Activated CD8-positive, alpha-beta memory T cell treated with anti-CD3 and anti-CD28 coated beads for 1 hour (primary cell): ENCODE measurements around the gene ANO10.
"Not testable (repeated sequence)": the region's sequence is repeated elsewhere in the genome, so short reads cannot be mapped to it uniquely, and the experiment has no call there.

ENCODE experiments used
- DNase-seq, 2 donors: peaks; one replicate each; pipeline ENCODE4 v3.0.0-alpha.2; 2020; ENCODE audit warnings: low read depth in 1 of 2; ENCODE audit errors: extremely low read depth in 1 of 2

ANO10 gene

DNA sequence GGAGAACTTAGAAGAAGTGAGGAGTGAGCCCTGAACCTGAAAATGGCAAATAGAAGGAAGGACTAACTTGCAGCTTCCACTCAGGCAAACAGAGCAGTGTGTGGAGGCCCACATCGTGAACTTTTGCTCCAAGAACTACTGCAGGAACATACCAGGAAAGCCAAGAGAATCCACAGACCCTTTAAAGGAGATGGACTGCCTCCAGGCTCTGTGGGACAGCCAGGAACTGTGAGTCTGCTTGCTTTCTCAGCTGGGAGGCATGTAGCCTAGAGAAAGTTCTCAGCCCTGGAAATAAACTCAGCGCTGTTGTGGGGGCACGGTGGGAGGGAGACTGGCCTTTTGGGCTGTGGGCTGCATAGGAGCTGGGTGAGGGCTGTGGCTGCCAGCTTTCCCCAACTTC is 242.5 kb downstream of the ANO10 start:
- no peak for DNase-seq

DNA sequence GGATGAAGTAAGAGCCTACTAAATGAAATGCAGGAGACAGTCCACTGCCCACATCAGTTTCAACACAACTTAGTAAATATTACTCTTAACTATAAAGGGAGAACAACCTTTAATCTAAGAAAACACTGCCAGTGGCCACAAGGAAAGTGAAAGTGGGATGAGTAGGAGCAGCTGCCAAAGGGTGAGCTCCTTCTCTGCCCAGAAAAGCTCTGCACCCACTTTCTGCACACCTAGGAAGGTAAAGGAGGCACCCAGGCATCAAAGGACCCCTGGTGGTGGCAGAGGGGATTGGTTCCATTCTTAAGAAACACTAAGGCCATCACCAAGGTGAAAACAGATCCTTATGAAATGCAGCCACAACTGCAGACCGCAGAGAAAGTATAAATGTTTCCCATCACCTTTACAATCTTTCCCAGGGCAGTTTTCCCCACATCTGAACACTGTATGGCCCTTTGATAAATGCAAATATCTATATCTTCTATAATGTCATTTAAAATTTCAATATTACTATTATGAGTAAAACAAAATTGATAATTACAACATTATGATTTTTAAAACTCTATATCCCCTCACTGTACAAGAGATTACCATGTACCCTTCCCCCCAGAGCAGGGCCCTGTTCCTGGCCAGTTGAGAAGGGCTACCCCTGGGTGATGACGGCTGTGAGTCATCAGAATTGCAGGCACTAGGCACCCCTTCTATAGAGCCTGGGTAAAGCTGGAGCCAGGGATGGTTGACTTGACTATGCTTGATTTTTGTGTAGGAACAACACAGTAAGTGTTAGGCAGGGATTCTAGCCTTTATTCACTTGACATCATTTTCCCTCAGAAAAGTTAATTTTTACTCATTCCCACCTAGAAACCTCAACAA is 243.5 kb downstream of the ANO10 start:
- peak; percentile 49 to 52 for DNase-seq

DNA sequence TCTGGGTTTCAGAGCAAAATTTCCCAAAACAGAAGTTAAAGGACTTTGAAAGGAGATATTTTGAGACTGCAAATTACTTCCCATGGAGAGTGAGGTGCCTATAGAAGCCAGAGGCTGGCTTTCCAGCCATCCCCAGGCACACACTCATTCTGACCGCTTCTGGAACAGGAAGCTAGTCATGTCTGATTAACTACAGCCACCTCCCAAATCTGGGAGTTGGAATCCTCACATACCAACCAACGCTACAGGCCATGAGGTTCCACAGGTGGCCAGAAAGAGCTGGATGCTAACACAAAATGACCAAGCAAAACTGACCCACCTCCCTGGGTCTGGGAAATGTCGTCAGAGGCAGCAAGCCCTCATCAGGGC is 248.3 kb downstream of the ANO10 start:
- DNase-seq, result no peak

DNA sequence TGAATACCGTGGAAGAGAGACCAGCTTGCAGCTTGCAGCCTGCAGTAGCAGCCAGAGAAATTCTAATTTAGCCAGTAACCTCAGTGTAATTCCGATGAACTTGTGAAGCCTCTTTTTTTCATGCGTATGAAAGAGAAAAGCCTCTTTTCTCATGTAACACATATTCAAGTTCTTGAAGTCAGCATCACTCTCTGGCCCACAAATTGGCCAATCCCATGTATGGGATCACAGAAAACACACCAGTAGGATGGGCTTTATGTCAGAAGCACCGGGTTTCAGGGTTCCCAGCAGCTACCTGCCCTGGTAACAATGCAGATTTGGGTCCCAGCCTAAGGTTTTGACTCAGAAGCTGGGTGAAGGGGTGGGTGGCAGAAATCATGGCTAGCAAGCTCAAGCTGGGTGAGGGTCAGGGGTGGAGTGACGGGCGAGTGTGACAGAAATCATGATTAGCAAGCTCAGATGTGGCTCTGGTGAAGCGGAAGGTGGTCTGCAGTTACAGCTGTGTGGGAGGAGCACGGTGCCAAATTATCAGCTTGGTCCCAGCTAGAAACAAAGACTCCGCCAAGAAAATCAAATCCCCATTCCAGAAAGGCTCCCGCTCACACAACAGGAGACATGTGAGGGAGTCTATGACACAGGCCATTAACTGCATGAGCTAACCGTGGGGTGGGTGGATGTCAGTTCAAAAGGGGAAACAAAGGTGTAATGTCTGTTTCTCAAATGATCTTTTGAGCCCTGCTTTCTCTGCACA is 248.8 kb downstream of the ANO10 start:
- DNase-seq, result no peak

DNA sequence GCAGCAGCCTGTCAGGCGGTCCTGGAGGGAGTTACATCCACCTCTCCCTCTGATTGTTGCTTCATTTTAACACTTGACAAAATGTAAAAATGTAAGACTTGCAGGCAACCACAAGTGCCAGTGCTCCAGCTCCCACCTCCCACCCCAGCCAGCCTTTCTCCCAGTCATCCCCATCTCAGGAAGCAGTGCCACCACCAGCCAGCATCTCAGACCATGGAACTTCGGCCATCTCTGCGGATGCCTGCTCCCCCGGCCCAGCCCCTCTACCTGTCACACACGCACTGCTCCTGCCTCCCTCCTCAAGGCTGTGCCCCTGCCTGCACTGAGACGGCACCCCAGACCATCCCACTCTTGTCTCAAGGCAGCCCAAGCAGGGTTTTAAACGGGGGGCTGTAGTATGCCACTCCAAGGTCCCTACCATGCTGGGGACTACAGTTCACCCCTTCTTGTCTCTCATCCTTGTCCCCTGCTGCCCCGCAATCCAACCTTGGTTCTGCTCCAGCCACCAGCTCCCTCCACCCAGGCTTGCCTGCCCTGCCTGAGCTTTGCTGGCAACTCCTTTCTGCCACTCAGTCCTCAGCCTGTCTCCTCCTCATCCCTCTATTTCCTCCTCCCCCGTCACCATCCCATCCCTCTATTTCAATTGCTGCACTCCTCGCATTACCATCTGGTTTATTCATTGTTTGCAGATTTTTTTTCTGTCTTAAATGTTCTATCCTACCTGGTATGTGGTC is 249.6 kb downstream of the ANO10 start:
- no peak for DNase-seq

DNA sequence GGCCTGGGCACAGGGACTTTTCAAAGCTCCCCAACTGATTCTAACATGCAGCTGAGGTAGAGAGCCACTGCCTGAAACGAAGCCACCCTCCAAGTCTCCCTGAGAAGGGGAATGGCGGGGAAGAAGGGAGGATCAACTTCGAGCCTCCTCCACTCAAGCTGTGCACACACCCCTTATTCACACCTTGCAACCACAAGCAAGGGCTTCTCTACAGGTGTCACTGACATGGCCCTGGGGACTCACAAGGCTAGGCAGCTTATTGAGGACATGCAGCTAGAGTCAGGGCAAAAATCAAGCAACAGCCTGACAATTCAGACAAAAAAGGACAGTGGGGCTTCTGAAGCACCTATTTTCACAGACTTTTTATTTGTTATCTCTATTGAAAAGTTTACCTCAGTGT is 250.3 kb downstream of the ANO10 start:
- DNase-seq, result no peak

DNA sequence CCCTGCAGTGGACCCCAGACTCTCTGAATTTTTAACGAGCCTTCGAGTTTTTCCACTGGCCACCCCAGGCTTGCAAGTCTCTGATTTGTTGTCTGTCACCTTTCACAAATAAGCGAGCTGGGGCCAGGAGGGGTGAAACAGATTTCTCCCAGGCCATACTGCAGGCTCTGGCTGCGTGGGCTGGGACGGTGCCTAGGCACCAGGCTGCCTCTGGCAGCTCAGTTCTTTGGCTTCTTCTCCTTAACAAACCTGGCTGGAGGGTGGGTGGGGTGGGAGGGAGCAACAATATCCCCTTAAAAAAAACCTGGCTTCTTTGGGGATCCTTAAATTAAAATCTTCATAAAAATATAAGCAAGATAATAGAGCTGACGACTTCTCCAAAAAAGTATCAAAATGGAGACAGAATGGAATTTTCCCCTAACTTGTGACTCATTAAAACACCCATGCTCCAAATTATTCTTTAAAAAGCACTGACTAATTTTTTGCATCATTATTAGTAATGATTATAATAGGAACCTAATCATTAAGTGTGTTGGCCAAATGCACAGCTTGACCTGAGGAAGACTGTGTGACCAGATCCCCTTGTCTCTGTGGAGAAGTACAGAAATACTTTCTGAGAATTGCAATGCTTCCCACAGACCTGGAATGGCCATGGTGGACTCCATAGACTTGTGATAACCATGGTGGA is 251.4 kb downstream of the ANO10 start:
- no peak for DNase-seq

DNA sequence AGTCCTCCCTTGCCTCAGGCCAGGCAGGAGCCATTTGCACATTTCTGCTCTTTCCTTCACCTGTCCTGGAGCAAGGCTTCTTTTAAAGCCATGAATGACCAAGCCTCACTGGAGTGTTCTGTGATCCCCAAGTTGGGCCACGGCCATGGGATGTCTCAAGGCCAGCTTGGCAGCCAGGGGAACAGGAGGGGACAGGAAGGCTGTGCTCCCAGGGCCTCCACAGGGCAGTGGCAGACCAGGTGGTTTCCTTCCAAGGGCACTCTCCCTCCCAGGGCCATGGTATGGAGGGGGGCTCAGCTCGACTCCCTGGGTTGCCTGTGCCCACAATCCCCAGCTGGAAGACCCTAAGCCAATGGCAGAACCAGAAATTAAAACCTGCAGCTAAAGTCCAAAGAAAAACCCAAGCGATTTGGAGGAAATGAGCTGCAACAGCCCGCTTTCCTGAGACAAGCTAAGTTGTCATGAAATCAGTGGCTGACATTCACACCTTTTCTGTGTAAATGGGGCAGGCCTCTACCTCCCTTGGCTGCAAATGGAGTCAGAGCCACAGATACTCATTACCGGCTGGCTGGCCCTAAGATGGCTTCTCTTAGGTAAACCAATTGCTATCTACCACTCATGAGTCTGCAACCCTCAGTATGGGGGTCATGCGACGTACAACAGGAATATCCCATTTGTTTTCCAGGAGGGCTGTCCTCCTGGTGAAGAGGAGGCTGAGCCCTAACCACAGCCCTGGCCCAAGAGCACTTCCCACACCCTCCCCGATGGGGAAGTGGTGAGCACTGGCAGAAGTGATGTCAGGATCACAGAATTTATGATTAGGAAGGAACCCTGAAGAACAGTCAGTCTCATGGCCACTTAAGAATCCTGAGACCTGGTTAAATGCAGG is 252.2 kb downstream of the ANO10 start:
- no peak for DNase-seq

DNA sequence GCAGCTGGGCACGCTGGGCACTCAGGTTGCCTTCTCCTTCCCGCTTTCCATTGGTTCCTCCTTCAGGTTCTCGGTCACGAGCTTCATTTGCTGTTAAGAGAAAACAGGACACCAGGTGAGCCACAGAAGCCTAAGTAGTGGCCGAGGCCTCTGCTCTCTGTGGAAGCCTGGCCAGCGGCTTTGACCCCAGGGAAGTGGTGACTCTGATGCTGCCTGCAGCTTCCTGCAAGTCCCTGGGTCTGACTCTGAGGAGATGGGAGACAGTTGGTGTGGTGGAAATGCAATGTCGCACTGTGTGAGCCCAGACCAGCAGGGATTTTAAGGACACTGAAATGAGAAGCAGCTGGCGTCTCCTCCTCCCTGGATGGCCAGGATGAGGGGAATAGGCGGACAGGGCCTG is 254.9 kb downstream of the ANO10 start:
- DNase-seq, result no peak

DNA sequence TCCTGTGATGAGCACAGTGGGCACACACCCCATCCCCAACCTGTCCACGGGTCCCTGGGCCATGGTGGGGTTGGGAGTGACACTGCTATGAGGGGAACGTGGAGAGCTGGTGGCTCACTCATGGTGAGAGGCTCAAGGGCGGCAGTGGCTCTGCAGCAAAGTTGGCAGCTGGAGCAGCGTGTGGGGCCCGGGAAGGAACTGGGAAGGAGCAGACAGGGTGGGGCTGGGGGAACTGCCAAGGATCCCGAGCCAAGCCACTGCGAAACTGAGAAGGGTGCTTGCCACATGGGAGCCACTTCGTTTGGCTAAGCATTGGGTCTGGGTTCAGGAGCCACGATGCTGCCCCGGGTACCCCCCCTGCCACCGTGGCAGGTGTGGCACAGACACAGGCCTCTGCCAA is 255.3 kb downstream of the ANO10 start:
- no peak for DNase-seq

DNA sequence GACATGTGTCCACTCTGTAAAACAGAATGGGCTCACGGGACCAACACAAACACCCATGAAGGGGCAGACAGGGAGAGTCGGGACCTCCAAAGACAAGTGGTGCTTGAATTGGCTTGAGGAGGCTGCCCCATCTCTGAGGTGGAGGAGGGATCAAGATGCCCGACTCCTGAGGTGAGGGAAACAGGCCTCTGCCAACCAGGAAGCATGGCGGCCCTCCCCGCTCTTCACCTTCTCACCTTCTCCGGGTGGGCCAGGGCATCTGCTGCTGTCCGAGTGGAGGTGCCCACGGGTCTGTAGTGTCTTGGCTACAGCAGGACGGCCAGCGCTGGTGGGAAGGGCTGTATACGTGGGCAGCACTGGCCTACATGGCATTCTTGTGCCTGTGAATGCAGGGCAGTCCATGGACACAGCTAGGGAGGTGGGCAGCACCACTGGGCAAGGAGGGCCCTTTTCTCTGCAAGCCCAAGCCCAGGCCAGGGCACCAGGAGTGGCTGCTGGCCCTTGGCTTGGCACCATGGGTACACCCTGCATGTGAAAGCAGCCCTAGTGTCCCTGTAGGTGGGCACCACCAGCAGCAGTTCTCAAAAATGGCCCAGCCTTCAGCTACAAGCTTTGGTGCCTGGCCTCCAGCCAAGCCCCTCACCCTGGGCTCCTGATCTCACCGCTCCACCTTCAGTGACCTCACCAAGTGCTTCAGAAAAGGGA is 256.1 kb downstream of the ANO10 start:
- no peak for DNase-seq

DNA sequence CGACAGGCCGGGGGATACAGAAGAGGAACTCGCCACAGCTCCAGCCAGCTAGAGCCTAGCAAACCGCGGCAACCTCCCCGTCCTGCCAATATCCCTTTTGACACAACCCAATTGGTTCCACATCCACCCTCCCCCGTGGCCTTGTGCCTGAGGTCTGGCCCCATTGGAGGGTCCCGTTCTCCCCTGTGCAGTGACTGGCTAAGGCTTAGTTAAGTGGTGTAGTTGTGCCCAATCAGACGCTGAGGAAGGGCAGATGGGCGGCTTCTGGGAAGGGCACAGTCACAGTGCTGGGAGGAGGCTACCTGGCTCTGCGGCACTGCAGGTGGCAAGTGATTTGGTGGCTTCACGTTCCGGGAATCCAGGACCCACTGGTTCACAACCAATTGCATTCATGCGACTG is 256.9 kb downstream of the ANO10 start:
- no peak for DNase-seq

DNA sequence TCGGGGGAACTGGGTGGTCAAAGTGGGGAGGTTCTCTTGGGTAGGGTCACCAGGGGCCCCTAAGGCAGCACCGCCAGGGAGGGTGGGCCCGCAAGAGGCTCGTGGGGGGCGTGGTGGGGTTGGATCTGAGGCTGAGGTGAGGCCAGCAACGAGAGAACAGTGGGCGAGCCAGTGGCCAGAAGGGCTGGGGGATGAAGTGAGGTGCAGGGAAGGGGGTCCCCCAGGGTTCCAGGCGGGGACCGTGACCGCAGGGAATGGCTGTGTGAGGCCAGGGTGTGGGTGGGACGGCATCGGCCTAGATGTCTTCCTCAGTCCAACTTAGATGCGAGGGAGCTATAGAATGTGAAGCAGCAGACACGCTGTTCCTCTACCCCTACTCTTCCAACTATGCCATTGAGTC is 257.3 kb downstream of the ANO10 start:
- no peak for DNase-seq

DNA sequence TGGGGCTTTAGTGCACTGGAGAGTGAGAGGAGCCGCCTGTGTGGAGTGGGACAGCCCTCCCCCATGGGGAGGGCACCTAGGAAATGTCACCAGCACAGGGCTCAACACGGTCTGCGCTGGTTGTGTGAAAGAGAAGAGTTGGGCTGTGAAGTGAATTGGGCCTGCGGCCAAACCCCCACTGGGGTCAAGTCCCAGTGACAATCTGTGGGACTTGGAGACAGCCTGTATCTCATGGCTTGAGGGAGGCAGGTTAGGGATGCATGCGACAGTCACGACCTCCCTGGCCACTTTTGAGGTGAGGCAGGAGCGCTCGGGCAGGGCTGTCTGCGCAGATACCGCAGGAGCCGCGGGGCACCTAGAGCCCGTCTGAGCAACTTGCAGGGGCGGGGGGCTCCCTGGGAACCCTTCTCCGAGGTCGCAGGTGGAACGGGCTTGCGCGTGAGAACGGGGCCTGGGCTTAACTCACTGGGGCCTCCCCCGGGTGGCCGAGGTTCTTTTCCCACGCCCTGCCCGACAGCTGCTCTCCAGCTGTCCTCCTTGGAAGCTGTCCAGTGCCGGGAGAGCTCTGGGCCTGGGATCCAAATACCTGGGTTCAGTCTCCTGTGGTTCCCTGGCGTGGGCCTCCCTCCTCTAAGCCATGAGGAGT is 258.1 kb downstream of the ANO10 start:
- no peak for DNase-seq

DNA sequence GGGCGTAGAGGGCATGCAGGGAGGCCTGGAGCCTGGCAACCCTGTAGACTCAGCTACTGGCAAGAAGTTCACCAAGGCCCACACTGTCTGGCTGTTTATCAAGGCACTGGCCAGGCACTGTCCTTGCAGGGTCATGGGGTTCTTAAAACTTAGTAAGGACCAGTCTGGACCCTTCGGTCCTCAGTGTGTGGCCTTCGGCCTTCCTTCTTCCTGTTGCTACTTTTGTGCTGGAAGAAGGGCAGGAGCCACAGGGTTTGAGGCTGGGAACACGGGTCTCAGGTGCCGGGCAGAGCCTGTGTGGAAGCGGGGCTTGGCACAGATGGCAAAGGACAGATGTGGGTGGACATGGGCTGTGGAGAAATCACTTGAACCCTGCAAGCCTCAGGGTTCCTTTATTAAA is 258.9 kb downstream of the ANO10 start:
- DNase-seq, result no peak

DNA sequence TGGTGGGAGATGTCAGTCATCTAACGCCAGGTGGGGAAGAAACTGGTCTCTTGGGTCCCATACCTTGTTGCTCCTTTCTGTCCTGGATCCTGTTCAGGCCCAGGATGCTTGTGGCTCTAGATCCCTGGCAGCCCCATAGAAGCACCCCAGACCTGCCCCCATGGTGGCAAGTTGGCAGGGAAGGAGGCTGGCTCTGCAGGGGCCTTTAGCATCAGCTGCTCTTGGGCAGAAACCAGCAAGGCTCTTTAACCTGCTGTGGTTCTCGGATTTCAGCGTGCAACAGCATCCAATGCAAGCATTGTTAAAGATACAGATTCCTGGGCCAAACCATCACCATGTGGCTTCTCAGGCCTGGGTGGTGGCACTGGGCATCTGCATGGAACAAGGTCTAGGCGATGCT is 259.6 kb downstream of the ANO10 start:
- no peak for DNase-seq

DNA sequence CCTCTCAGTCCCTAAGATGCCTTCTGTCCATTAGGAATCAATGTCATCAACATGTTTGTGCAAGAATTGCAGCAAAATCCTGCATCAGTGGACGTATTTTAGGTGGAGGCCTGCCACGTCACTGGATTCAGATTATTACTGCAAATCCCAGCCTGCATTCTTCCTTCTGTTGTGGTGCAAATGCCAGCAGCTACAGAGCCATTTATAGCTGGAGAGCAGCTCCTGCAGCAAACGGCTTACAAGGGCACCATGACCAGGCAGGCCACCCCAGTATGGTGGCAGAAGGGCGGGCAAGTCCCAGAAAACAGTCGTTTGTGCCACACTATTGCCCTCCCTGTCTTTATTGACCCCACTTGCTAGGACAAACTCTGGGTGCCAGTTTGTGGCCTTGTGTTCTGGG is 260.7 kb downstream of the ANO10 start:
- DNase-seq, result no peak

DNA sequence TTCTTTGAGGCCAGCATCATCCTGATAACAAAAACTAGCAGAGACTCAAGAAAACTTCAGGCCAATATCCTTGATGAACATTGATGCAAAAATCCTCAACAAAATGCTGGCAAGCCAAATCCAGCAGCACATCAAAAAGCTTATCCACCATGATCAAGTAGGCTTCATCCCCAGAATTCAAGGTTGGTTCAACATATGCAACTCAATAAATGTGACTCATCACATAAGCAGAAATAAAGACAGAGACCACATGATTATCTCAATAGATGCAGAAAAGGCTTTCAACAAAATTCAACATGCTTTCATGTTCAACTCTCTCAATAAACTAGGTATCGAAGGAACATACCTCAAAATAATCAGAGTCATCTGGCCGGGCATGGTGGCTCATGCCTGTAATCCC is 265.8 kb downstream of the ANO10 start:
- not testable (repeated sequence) for DNase-seq
